Activated naive CD8-positive, alpha-beta T cell treated with anti-CD3 and anti-CD28 coated beads, Interleukin-2, amount 50 U/mL, for 16 hours (primary cell): ENCODE results near the gene LEP.
"Not testable (repeated sequence)": the region's sequence is repeated elsewhere in the genome, so short reads cannot be mapped to it uniquely, and the experiment has no call there.

Experiments
- DNase-seq: peaks from one replicate; pipeline ENCODE4 v3.0.0-alpha.2; 2020; ENCODE audit warnings: low read depth, low spot score

Gene LEP

DNA sequence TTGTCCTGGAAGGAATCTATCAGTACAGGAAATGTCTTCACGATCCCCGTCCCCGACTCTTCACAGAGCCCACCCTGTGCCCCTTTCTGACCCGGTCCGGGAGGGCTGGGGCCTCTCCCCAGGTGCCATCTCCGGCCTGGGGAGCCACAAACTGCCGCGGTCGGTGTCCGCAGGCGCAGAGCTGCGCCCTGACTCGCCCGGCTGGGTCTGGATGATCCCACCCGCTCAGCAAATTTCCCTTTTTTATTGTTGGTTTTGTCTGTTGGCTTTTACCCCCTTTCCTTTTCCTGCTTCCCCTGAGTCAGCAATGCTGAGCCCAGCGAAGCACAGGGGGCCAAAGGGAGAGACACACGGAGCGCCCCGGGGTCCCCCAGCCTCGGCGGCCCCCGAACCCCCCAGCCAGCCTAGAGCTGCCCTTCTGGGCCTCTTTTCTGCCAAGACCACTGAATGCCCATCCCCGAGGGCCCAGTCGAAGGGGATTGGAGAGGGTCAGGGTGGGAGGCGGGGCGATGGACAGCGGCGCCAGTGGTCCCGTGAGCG is 30.9 kb downstream of the LEP start:
- DNase-seq: no peak

- no peak for DNase-seq
Observed at GRCh38 chr7:128274246-128274883, 33.3 kb downstream of the LEP start.

DNA sequence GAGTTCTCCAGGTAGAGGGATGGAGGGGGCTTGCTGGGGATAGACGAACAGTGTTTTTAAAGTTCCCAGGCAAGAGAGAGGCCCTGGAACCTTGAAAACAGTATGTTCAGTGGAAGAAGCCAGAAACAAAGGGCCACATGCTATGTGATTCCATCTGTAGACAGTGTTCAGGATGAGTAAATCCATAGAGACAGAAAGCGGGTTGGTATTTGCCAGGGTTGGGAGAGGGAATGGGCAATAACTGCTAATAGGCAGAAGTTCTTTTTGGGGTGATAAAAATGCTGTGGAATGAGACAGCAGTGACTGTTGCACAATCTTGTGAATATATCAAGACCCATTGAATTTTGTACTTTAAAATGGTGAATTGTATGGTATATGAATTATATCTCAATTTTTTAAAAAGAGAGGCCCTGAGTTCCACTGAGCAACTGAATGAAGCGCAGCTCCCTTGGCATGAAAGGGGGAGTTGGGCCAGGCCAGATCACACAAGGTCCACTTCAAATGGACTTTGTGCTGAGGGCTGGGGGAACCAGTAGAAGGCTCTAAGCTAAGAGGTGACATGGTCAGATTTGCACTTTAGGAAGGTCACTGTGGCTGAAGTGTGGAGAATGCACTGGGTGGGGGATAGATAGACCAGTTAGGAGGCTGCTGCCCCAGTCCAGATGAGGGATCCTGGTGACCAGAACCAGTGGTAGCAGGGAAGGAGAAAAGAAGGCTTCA is 34.0 kb downstream of the LEP start:
- DNase-seq: no peak

DNA sequence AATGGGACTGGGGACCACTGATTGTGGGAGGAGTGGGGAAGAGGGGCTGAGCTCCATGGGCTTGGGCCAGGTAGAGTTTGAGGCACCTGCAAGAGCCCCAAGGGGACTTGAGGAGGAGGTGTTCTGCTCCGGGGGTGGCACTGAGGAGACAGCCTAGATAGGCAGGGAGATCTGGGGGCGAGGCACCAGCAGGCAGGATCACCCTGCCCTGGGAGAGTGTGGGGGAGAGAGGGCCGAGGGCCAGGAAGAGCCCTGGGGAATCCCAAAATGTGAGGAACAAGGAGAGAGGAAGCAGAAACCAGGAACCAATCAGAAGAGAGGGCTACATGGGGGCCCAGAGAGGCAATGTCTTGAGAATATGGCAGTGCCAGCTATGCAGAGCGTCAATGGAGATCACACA is 34.6 kb downstream of the LEP start:
- DNase-seq: no peak

DNA sequence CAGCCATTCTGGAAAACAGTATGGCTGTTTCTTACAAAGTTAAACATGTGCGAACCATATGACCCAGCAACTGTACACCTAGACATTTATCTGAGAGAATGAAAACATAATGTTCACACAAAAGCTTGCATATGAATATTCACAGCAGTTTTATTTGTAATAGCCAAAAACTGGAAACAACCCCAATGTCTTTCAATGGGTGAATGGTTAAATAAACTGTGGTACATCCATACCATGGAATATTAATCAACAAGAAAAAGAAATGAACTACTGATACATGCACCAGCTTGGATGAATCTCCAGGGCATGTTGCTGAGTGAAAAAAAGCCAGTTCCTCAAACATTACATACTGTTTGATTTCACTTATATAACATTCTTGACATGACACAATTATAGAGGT is 37.3 kb downstream of the LEP start:
- DNase-seq: no peak

GRCh38 chr7:128279124-128279713 is 38.1 kb downstream of the LEP start:
- DNase-seq: no peak

DNA sequence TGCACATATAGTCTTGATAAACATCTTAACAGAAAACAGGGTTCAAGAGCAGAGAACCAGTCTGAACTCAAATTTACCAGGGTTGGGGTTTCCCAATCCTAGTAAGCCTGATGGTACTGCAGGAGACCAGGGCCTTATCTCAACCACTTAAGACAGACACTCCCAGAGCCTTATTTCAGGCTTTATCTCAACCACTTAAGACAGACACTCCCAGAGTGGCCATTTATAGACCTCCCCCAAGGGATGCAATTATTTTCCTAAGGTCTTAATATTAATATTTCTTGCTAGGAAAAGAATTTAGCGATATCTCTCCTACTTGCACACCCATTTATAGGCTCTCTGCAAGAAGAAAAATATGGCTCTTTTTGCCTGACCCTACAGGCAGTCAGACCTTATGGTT is 39.4 kb downstream of the LEP start:
- not testable (repeated sequence) for DNase-seq

- DNase-seq: no peak
Observed at GRCh38 chr7:128281605-128282380, 40.7 kb downstream of the LEP start.

GRCh38 chr7:128284102-128284501 is 43.0 kb downstream of the LEP start:
- DNase-seq: no peak

DNA sequence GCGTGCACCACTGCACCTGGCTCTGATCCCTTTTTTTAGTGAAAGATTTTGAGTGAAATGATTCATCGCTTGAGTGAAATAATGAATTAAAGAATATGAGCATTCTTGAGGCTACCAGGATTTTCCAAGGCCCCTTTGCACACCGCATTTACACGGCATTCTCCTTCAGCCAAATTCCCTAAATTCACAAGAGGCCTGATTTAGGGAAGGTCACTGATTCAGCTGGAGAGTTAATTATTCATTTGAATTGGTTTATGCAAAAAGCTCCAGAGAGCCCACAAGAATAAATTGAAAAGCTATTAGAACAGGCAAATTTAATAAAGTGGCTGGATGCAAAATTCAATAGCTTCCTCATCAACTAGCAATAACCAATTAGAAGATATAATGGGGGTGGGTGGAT is 46.5 kb downstream of the LEP start:
- no peak for DNase-seq

- DNase-seq: not testable (repeated sequence)
Observed at GRCh38 chr7:128298004-128298403, 56.9 kb downstream of the LEP start.

- no peak for DNase-seq
Observed at GRCh38 chr7:128299109-128299607, 58.1 kb downstream of the LEP start.

GRCh38 chr7:128302139-128302538 is 61.1 kb downstream of the LEP start:
- no peak for DNase-seq

DNA sequence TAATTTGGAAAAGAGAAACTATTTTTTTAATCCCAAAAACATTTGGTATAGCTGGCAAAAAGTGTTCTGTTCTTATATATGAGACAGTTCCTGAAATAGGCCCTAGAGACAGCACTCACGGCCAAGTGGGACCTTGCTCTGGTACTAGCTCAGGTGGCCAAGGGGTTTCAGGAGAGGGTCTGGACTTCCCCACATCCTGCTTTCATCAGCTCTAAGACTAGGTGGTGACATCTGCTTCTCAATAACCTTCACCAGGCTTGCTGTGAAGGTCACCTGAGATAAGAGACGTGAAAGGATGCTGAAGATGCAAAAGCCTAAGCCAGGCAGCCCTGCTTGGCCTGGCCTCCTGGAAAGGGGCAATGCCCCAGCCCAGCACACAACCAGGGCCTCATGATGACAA is 62.1 kb downstream of the LEP start:
- no peak for DNase-seq

GRCh38 chr7:128303643-128304042 is 62.6 kb downstream of the LEP start:
- DNase-seq: no peak

DNA sequence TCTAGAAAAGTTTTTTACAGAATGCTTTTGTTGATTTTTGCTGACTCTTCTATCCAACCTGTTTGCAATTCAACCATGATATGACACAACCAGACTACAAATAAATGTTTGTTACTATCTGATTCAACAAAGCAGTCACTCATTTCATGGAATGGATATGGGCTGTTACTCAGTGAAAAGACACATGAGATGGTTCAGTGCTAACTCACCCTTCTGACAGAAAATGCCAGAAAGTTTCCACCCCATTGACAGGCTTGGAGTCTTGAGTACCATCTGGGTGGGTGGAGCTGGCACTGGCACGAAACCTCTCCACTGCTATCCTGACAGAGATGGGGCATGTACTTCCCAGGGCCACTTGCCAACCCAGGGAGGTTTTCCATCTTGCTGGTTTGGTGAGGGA is 63.1 kb downstream of the LEP start:
- no peak for DNase-seq

- no peak for DNase-seq
Observed at GRCh38 chr7:128307061-128307460, 66.0 kb downstream of the LEP start.
